Stomach (tissue), 4 donors: ENCODE results near the gene FAXDC2.

Experiments
- CTCF ChIP-seq, 7 experiments: fragments of 450-650 bp in 4 of 7; fragments of 200-600 bp in 3 of 7; sonication (generic) in 3 of 7; IDR thresholded peaks; one replicate each; pipeline ENCODE4 v1.5.1; 2016 to 2019; ENCODE audit warnings: antibody characterized with exemption in 7 of 7, control low read depth in 2 of 7, mild to moderate bottlenecking in 1 of 7
- POLR2A ChIP-seq, 4 donors: fragments of 450-650 bp; IDR thresholded peaks; one replicate each; pipeline ENCODE4 v1.6.1; 2016; ENCODE audit warnings: antibody characterized with exemption in 4 of 4, control low read depth in 2 of 4, mild to moderate bottlenecking in 1 of 4, moderate library complexity in 1 of 4

GRCh38 chr5:154830219-154830595 lies 20.2 kb downstream of the FAXDC2 start:
- TF ChIP-seq POLR2A (IDR thresholded peaks at IDR 0.05) (no peak), CTCF (IDR thresholded peaks at IDR 0.05) (no peak)
